Measurements from ENCODE around the gene CSRP2.

CSRP2 gene

DNA sequence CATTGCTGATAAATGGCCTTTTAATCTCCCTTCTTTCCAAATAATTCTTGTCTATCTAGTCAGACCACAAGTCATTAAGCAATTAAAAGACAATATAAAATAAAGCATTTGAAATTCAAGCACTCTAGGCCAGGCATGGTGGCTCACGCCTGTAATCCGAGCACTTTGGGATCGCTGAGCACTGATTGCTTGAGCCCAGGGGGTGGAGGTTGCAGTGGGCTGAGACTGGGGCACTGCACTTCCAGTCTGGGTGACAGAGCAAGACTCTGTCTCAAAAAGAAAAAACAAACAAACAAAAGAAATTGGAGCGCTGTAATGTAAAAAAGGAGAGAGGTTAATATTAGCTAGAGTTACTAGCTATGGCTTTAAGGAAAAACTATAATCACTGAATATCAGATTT, 30.5 kb upstream of the CSRP2 start:
- H3K4me3 ChIP-seq (ENCODE audit: low read length): no peak overlapping the region
- TF ChIP-seq ZNF274 (IDR thresholded peaks at IDR 0.05; ENCODE audit: low read depth, low read length): no peak

DNA sequence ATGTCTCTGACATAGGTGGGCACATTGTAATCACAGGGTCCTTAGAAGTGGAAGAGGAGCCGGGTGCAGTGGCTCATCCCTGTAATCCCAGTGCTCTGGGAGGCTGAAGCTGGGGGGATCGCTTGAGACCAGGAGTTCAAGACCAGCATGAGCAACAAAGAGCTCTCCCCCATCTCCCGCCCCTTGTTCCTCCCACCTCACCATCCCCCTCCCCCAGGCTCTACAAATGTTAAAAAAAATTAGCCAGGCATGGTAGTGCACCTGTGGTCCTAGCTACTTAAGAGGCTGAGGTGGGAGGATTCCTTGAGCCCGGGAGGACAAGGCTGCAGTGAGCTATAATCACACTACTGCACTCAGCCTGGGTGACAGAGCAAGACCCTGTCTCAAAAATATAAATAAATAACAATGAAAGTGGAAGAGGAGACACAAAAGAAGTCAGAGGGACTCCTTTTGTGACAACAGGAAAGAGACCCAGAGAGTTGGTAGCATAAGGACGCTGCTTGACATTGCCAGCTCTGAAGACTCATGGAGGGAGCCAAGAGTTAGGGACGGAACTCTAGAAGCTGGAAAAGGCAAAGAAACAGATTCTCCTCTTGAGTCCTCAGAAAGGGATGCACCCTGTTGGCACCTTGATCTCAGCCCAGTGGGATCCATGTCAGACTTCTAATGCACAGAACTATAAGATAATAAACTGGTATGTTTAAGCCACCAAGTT, 29.6 kb upstream of the CSRP2 start:
- TF ChIP-seq ZNF274 (IDR thresholded peaks at IDR 0.05; ENCODE audit: low read depth, low read length): no peak
- H3K4me3 ChIP-seq (ENCODE audit: low read length): no peak overlapping the region

DNA sequence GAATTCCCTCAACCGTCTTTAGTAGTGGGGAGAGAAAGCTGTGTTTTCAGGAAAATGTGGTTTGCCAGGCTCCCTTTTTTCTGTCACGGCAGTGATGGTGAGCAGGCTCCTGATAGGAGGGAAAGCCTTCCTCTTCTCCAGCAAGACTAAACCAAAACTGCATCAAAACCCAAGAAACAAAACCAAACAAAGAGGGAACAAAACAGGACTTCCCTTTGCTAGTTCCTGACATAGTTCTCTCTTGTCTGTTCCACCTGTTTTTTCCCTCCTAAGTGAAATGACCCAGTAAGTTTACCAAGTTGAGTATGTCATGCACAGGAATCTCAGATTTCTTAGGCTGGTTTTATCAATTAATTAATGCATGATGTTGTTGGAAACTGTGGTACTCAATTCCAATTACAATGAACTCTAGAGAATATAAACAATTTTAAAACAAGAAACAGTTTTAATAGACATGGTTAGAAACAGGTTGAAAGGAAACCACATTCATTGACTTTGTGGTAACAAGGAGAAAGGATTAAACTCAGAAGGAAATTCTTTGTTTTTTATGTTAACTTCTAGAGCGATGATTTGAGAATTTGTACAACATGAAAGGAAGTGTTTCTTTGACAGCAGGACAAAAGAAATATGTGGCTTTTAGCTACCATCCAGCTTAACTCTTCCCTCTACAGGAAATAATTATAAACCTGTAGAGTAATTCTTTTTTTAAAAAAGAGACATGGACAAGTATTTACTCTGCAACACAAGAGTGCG, 23.0 kb upstream of the CSRP2 start:
- H3K4me3 ChIP-seq (ENCODE audit: low read length): no peak overlapping the region
- no peak for TF ChIP-seq ZNF274 (IDR thresholded peaks at IDR 0.05; ENCODE audit: low read depth, low read length)

DNA sequence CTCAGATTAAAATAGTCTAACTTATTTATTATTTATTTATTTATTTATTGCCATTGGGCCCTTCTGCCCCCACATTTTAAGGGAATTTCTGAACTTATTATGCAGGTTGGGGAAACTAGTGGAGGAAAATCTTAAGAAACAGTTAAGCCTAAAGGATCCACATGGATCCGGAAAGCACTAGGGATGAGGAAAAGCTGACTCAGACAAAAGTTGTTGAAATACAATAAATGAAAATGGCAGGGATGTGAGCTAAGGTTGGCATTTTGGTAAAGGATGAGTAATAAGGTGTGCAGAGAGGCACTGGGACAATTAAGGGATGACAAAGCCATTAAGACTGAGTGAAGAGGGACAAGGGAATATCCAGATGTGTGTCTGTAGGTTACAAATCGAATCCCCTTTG, 20.7 kb upstream of the CSRP2 start:
- no peak for TF ChIP-seq ZNF274 (IDR thresholded peaks at IDR 0.05; ENCODE audit: low read depth, low read length)

DNA sequence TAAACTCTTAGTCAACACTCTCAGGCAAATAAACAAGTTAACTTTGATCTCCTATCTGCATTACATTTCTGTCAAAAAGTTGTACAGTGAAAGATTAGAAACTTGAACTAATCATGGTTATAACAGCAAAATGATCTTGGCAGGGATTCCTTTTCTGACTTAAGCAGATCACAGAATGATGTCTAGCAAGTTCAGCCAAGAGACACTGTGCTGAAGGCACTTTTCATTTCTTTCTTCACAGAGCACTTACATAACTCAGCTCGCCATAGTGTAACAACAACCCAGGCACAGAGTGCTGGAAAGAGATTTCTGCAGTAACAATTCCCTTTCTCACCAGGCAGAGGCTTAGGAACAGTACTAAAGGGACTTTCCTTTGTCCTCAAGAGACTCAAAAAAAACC, 19.6 kb upstream of the CSRP2 start:
- no peak overlapping the region for H3K4me3 ChIP-seq (ENCODE audit: low read length)
- TF ChIP-seq ZNF274 (IDR thresholded peaks at IDR 0.05; ENCODE audit: low read depth, low read length): no peak

More for the DNA sequence above, 20.7 kb upstream of the CSRP2 start:
- H3K4me3 ChIP-seq (ENCODE audit: low read length): no peak overlapping the region

DNA sequence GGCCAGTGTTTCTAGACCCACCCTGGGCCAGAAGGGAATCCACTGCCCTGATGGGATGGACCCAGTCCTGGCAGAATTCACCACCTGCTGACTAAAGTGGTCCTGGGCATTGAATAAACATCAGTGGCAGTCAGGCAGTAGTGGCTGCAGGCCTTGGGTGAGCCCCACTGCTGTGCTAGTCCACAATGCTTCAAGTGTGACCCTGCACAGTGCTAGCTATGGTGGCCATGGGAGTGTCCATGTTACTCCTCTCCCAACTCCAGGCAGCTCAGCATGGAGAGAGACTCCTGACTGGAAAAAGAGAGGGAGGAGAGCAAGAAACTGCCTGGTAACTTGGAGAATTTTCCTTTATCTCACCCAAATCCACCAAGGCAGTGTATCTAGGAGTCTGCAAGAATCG, 17.5 kb upstream of the CSRP2 start:
- no peak overlapping the region for H3K4me3 ChIP-seq (ENCODE audit: low read length)
- TF ChIP-seq ZNF274 (IDR thresholded peaks at IDR 0.05; ENCODE audit: low read depth, low read length): no peak

DNA sequence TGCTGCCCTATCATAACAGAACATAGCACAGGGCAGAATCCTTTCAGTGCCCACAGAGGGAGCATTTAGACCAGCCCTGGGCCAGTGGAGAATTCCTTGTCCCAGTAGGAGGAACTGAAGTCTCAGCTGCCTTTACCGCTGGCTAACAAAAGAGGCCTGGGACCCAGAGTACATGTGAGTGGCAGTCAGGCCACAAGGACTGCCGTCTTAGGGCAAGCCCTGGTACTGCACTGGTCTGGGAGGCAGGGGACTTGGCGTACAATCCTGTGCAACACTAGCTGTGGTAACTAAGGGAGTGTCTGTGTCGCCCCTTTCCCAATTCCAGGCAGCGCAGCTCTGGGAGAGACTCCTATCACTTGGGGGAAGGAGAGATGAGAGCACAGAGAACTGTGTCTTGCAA, 17.0 kb upstream of the CSRP2 start:
- no peak for TF ChIP-seq ZNF274 (IDR thresholded peaks at IDR 0.05; ENCODE audit: low read depth, low read length)
- no peak overlapping the region for H3K4me3 ChIP-seq (ENCODE audit: low read length)

DNA sequence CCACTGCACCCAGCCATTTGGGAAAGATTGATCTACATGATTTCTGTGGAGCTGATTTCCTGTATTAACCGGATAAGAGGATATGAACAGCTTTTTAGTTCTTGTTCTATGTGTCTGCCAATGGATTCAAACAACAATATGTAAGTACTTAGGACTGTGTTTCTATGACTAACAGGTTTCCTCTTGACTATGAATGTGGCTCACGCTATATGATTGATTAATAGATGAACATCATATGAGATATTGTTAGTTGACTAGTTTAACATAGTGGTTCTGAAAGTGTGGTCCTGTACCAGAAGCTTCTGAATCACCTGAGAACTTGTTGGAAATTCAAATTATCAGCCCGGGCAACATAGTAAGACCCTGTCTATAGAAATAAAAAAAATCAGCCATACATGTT, 12.8 kb upstream of the CSRP2 start:
- no peak overlapping the region for H3K4me3 ChIP-seq (ENCODE audit: low read length)
- no peak for TF ChIP-seq ZNF274 (IDR thresholded peaks at IDR 0.05; ENCODE audit: low read depth, low read length)

DNA sequence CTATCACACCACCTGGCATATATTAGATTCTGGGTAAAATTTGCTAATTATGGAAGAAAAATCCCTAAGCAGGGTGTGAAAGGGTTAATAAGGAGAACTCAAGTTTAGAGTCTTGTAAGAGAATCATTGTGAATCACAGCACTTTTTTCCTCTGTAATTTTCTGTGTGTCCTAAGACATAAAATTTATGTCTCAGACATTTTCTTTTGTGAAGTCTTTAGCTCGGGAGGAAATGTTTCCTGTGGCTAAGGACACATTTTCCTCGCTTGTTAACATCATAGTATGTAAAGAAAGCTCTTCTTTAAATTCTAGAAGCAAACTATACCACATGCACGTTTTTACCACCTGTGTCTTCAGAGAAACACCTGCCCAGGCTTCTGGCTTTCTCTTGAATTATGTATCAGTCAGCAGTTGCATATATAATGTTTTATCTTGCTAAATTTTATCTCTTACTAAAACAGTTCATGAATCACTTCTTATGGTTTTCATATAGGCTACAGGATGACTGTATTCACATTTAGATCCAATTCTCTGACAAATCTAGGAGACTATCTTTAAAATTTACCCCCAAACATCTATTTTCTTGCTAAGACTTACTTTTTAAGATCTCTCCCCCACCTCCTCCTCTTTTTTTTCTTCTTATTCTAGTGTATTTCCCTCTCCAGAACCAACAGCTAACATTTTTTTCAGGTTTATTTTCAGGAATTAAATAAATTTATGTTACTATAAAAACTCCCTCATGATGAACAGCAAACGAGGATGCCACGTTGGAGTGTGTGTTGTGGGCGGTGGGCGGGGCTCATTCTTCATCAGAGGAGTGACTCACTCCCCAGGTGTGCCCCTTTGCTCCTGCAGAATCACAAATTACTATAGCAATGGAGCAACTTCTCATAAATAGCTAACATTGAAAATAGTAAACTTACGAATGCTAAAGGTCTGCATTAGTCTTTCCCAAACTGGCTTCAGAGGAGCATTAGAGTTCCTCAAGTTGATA, 11.6 kb upstream of the CSRP2 start:
- no peak for TF ChIP-seq ZNF274 (IDR thresholded peaks at IDR 0.05; ENCODE audit: low read depth, low read length)
- no peak overlapping the region for H3K4me3 ChIP-seq (ENCODE audit: low read length)

DNA sequence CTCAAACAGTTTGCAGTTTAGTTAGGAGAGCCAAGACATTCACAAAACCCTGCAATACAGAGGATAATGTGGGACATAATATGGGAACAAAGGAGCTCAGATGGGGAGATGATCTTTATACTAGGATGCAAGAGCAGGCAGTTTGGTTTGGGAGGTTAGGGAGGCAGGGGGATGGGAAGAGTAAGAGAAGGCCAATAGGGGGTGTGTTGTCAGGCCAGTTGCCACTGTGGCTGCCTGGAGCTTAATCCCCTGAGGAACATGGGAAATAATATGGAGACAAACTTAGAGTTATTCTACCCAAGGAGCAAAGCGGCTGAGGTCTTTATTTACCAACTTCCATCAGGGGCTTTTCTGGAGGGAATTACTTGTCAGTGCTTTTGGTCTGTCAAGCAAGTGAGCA, 10.0 kb upstream of the CSRP2 start:
- H3K4me3 ChIP-seq (ENCODE audit: low read length): no peak overlapping the region
- TF ChIP-seq ZNF274 (IDR thresholded peaks at IDR 0.05; ENCODE audit: low read depth, low read length): no peak

DNA sequence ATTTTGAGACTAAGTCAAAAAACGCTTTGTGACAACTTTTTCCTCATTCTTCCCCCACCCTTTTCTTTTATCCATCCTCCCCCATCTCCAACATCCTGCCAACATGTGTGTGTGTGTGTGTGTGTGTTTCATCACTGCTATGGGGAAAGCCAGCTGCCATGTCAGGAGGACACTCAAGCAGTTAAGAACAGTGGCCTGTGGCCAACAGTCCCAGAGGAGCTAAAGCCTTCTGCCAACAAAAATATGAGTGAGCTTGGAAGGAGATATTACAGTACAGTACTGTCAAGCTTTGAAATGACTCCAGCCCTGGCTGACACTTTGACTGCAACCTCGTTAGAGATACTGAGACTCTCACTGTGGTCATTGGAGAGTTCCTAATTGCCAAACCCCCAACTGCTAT, 5.0 kb upstream of the CSRP2 start:
- no peak for TF ChIP-seq ZNF274 (IDR thresholded peaks at IDR 0.05; ENCODE audit: low read depth, low read length)
- no peak overlapping the region for H3K4me3 ChIP-seq (ENCODE audit: low read length)

DNA sequence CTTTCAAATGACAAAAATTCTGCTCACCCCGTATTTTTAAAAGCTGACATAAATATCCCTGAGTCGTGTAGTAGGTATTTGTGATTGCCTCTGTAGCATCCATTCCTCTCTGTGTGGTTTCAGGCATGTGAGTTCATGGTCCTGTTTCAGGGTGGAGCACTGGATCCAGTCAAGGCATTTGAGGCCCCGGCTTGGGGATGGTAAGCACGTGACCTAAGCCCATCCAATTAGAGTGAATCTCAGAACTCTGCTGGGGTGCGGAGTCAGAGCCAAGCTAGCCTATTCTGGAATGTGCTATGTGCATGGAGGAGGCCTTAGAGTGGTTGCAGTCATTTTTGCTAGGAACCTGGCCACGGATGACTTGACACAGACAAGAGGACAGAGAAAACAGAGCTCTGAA, 4.3 kb upstream of the CSRP2 start:
- no peak for TF ChIP-seq ZNF274 (IDR thresholded peaks at IDR 0.05; ENCODE audit: low read depth, low read length)
- H3K4me3 ChIP-seq (ENCODE audit: low read length): no peak overlapping the region

DNA sequence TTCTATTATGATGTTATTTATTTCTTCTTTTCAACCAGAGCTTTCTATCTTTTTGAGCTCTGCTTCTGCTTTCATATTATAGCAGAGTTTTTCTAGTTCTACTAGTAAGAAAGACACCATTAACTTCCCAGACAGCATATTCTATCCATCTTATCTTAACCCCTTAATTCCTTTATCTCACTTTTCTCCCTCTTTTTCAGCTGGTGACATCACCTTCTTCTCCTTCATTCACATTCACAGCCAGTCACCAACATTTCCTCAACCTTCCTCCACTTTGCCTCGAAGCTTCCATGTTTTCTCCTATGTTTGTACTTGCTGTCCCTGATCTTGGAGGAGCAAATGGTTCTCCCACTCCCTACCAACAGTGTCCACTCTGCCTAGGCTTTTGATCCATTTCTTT, 3.5 kb upstream of the CSRP2 start:
- H3K4me3 ChIP-seq (ENCODE audit: low read length): no peak overlapping the region
- TF ChIP-seq ZNF274 (IDR thresholded peaks at IDR 0.05; ENCODE audit: low read depth, low read length): no peak

DNA sequence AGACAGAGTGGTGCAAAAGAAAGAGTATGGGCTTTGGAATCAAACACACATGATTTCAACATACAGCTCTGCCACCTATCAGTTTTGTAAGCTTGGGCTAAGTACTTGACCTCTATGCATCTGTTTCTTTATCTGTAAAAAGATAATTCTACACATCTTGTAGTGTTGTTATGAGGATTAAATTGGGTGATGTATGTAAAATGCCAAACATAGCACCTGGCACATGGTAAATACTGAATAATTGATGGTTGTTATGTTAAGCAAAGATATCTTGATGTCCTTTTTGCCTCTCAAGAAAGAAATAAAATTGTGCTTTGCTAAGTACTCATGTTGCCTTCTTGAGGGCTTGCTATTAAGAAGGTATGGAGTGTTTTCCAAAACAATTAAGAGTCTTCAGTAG, 2.3 kb upstream of the CSRP2 start:
- no peak for TF ChIP-seq ZNF274 (IDR thresholded peaks at IDR 0.05; ENCODE audit: low read depth, low read length)
- no peak overlapping the region for H3K4me3 ChIP-seq (ENCODE audit: low read length)
